Thyroid gland (tissue), 4 donors: ENCODE data around the gene FMN1. TPM values are rescaled to one million over a fixed set of nuclear protein-coding genes. Genes with fewer than 3 reads are reported as not detected.

Experiments
- DNase-seq, 2 donors: peaks; one replicate each; pipeline ENCODE4 v3.0.0-alpha.2; 2019
- H3K27ac ChIP-seq, 3 donors: fragments of 200-600 bp; sonication (generic); 1 replicate in 2 of 3; 2 replicates in 1 of 3; pipeline ENCODE4 v1.5.1; 2016 to 2019; ENCODE audit warnings: mild to moderate bottlenecking in 1 of 3, moderate library complexity in 1 of 3
- H3K27me3 ChIP-seq: fragments of 200-600 bp; sonication (generic); one replicate; pipeline ENCODE4 v1.5.1; 2019
- H3K36me3 ChIP-seq, 2 donors: fragments of 200-600 bp; sonication (generic); one replicate each; pipeline ENCODE4 v1.5.1; 2016 to 2019
- H3K4me1 ChIP-seq, 2 donors: fragments of 200-600 bp; sonication (generic); one replicate each; pipeline ENCODE4 v1.5.1; 2017 to 2019
- H3K4me3 ChIP-seq, 3 donors: fragments of 200-600 bp; sonication (generic); replicated peaks in 1 of 3; 1 replicate in 2 of 3; 2 replicates in 1 of 3; pipeline ENCODE4 v1.5.1; 2016; ENCODE audit warnings: mild to moderate bottlenecking in 1 of 3
- H3K9me3 ChIP-seq: fragments of 200-600 bp; sonication (generic); one replicate; pipeline ENCODE4 v1.5.1; 2017
- POLR2A ChIP-seq, 2 donors: fragments of 450-650 bp; IDR thresholded peaks; one replicate each; pipeline ENCODE4 v1.6.1; 2017; ENCODE audit warnings: antibody characterized with exemption in 2 of 2, mild to moderate bottlenecking in 2 of 2, moderate library complexity in 1 of 2
- WGBS, 2 donors: methylation state at CpG; one replicate each; pipeline ENCODE4 v1.1.5; 2017; 5-methylcytosine and 5-hydroxymethylcytosine counted together
- intact Hi-C: fragments of 100-400 bp; cut with DNase I; formaldehyde crosslinking; loops from one replicate; pipeline ENCODE4 v1.15.1; 2023
- total RNA-seq, 4 donors: library from RNA; depleted of rRNA; stranded (reverse); fragments of >200 nt; gene quantifications; one replicate each; pipeline ENCODE4 v1.2.3, GENCODE V29; 2016
- TF ChIP-seq, protein P1 (sequence below), 6 experiments: fragments of 200-600 bp in 3 of 6; fragments of 450-650 bp in 3 of 6; sonication (generic) in 3 of 6; IDR thresholded peaks; one replicate each; pipeline ENCODE4 v1.5.1; 2016 to 2019; ENCODE audit warnings: antibody characterized with exemption in 6 of 6, mild to moderate bottlenecking in 2 of 6, inconsistent platforms in 1 of 6, moderate library complexity in 1 of 6

The FMN1 gene
- total RNA-seq, 4 donors from 2014 or later: 13.8 to 28.3 (median 22.5) TPM

- Histone ChIP-seq H3K9me3 (no peaks in the 10 kb centered on the region), H3K27me3 (no peaks in the 10 kb centered on the region), H3K36me3 (no peaks in the 10 kb centered on the region), H3K27ac (no peak overlapping the region), H3K4me3 (no peak overlapping the region), H3K4me1 (peaks cover 0 to 12% of the 10 kb centered on the region in 2 donors)
- TF ChIP-seq, protein P1, sequence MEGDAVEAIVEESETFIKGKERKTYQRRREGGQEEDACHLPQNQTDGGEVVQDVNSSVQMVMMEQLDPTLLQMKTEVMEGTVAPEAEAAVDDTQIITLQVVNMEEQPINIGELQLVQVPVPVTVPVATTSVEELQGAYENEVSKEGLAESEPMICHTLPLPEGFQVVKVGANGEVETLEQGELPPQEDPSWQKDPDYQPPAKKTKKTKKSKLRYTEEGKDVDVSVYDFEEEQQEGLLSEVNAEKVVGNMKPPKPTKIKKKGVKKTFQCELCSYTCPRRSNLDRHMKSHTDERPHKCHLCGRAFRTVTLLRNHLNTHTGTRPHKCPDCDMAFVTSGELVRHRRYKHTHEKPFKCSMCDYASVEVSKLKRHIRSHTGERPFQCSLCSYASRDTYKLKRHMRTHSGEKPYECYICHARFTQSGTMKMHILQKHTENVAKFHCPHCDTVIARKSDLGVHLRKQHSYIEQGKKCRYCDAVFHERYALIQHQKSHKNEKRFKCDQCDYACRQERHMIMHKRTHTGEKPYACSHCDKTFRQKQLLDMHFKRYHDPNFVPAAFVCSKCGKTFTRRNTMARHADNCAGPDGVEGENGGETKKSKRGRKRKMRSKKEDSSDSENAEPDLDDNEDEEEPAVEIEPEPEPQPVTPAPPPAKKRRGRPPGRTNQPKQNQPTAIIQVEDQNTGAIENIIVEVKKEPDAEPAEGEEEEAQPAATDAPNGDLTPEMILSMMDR (IDR thresholded peaks at IDR 0.05): no peak
- TF ChIP-seq POLR2A (IDR thresholded peaks at IDR 0.05): no peak
- intact Hi-C loops: loop anchor here (5.0 kb wide), 1 partner anchor 39 kb away; no protein-coding TSS in a partner anchor
- WGBS, 2 donors: 35 to 42% methylated on average over 13 of the region's 13 CpGs
- DNase-seq: peak; percentile 69 to 76
Measured at GRCh38 chr15:33126559-33127290, 67.8 kb downstream of the FMN1 start.

DNA sequence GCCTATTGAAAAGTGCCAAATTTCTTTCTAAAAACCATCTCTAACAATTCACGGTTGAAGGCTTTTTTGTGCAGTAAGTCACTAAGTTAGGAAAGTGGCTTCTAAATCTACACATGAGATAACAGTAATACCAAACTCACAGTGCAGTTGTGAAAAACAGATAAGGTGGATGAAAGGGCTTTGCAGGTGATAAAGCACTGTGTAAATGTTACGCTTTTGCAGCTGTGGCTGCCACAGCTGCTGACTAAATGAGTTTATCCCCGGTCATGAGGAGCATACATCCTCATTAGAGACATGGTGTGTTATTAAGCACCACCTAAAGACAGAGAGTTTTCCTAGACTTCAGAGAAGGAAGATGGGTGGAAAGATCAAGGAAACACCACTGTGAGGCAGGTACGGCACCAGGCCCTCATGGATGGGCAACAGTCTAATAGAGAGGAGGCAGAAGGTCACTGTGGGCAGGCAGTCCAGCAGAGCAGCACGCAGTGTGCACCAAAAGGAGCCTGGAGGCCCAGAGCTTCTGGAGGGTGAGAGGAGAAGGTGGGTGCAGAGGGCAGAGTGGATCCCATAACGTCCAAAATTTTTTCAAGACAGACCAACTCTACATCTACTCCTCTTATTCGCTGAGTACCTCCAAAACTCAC, 68.5 kb downstream of the FMN1 start:
- intact Hi-C loops: loop anchor here (5.0 kb wide), 1 partner anchor 39 kb away; no protein-coding TSS in a partner anchor
- Histone ChIP-seq H3K4me1 (peaks cover 0 to 8% of the 10 kb centered on the region in 2 donors), H3K36me3 (no peaks in the 10 kb centered on the region), H3K27me3 (no peaks in the 10 kb centered on the region), H3K27ac (no peak overlapping the region), H3K4me3 (no peak overlapping the region), H3K9me3 (no peaks in the 10 kb centered on the region)
- WGBS, 2 donors: 68 to 76% methylated on average over 7 of the region's 7 CpGs
- no peak for DNase-seq
- TF ChIP-seq, protein P1 (IDR thresholded peaks at IDR 0.05): no peak

GRCh38 chr15:33124811-33125210, 69.7 kb downstream of the FMN1 start:
- no peak overlapping the region for H3K27ac ChIP-seq
- 61 to 71% methylated on average over 4 of the region's 4 CpGs for WGBS, 2 donors
- no peaks in the 10 kb centered on the region for H3K9me3 ChIP-seq
- H3K4me1 ChIP-seq: peaks cover 0 to 8% of the 10 kb centered on the region in 2 donors
- no peak overlapping the region for H3K4me3 ChIP-seq
- DNase-seq: no peak
- no peaks in the 10 kb centered on the region for H3K36me3 ChIP-seq
- no peaks in the 10 kb centered on the region for H3K27me3 ChIP-seq
- intact Hi-C loops: loop anchor here (5.0 kb wide), 1 partner anchor 38 kb away; no protein-coding TSS in a partner anchor
- no peak for TF ChIP-seq POLR2A (IDR thresholded peaks at IDR 0.05)
- TF ChIP-seq, protein P1 (IDR thresholded peaks at IDR 0.05): no peak

DNA sequence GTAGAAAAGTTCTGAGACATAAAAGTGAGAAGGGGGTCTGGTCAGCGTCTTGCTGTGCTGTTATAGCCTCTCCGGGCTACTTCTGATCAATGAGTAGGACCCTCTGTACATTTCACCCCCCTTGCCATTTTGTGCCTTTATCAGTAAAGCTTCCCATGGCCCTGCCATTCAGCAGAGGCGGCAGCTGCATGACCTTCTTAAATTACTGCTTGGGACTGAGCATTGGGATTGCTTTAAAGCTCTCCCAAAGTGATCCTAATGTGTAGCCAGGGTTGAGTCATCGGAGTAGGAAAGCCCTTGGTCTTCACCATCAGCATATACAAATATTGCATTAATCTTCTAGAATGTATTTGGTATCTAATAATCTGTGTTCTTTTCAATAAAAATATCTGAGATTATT, 70.2 kb downstream of the FMN1 start:
- DNase-seq: no peak
- no peak overlapping the region for H3K4me3 ChIP-seq
- intact Hi-C loops: no loop called here
- no peaks in the 10 kb centered on the region for H3K9me3 ChIP-seq
- H3K27me3 ChIP-seq: no peaks in the 10 kb centered on the region
- H3K4me1 ChIP-seq: peaks cover 0 to 8% of the 10 kb centered on the region in 2 donors
- no peaks in the 10 kb centered on the region for H3K36me3 ChIP-seq
- WGBS, 2 donors: 89 to 91% methylated on average over 4 of the region's 4 CpGs
- no peak overlapping the region for H3K27ac ChIP-seq
- no peak for TF ChIP-seq POLR2A (IDR thresholded peaks at IDR 0.05)
- TF ChIP-seq, protein P1 (IDR thresholded peaks at IDR 0.05): no peak

DNA sequence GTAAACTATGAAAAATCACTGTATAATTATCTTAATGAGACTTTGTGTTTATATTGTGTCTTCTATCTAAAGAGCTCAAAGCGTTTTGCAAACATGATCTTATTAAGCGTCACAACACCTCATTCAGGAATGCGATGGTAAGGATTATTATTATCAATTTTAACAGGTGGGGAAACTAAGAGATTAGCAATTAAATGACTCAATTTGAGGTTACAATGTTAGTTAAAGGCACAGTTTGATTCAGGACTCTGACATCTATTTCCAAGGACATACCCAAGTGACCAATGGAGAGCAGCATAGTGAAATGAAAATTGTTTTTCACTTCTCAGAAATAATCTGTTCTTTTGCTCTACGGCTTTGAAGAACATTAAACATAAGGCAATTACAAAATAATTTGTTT, 74.6 kb downstream of the FMN1 start:
- TF ChIP-seq, protein P1 (IDR thresholded peaks at IDR 0.05): no peak
- TF ChIP-seq POLR2A (IDR thresholded peaks at IDR 0.05): no peak
- Histone ChIP-seq H3K4me3 (no peak overlapping the region), H3K4me1 (no peaks in the 10 kb centered on the region), H3K27me3 (no peaks in the 10 kb centered on the region), H3K36me3 (no peaks in the 10 kb centered on the region), H3K9me3 (no peaks in the 10 kb centered on the region), H3K27ac (no peak overlapping the region)
- intact Hi-C loops: no loop called here
- 89% methylated on average over 4 of the region's 4 CpGs for WGBS, 2 donors
- DNase-seq: no peak
